Stimulated activated CD8-positive, alpha-beta memory T cell treated with anti-CD3 and anti-CD28 coated beads, Interleukin-4, amount 100 ng/mL, for 48 hours (primary cell): ENCODE data around the gene GSTO2.
"Not testable (repeated sequence)": the region's sequence is repeated elsewhere in the genome, so short reads cannot be mapped to it uniquely, and the experiment has no call there.

Experiments
- DNase-seq: peaks from one replicate; pipeline ENCODE4 v3.0.0-alpha.2; 2020

The GSTO2 gene

GRCh38 chr10:104268713-104269645 is at the start of gene GSTO2:
Gene GSTO2, plus strand, starts transcription at chr10:104269184. Its CDS starts 5,732 bp downstream, at chr10:104274916.
- peak; percentile 98 for DNase-seq

GRCh38 chr10:104220522-104220921 is 48.5 kb upstream of the GSTO2 start:
- DNase-seq, result no peak

- DNase-seq, result no peak
These were observed 45.7 kb upstream of the GSTO2 start for GRCh38 chr10:104223304-104223703.

GRCh38 chr10:104230490-104230889 is 38.5 kb upstream of the GSTO2 start:
- no peak for DNase-seq

- DNase-seq, result peak; percentile 100
These were observed 37.0 kb upstream of the GSTO2 start, which contains the start of gene CFAP43 for GRCh38 chr10:104231784-104232612. Gene CFAP43, minus strand, starts transcription at chr10:104232364. Its CDS starts 118 bp downstream, at chr10:104232246.

- no peak for DNase-seq
These were observed 36.3 kb upstream of the GSTO2 start for GRCh38 chr10:104232613-104233102.

GRCh38 chr10:104233817-104234216 is 35.2 kb upstream of the GSTO2 start:
- no peak for DNase-seq

- no peak for DNase-seq
These were observed 34.0 kb upstream of the GSTO2 start for GRCh38 chr10:104234934-104235333.

- DNase-seq, result no peak
These were observed 33.2 kb upstream of the GSTO2 start for GRCh38 chr10:104235801-104236200.

- no peak for DNase-seq
These were observed 28.9 kb upstream of the GSTO2 start for GRCh38 chr10:104240078-104240477.

- DNase-seq, result no peak
These were observed 26.4 kb upstream of the GSTO2 start for GRCh38 chr10:104242545-104242944.

- not testable (repeated sequence) for DNase-seq
These were observed 26.0 kb upstream of the GSTO2 start for GRCh38 chr10:104243009-104243408.

GRCh38 chr10:104243512-104243911 is 25.5 kb upstream of the GSTO2 start:
- DNase-seq, result no peak

- no peak for DNase-seq
These were observed 23.8 kb upstream of the GSTO2 start for GRCh38 chr10:104245066-104245632.

- no peak for DNase-seq
These were observed 22.0 kb upstream of the GSTO2 start for GRCh38 chr10:104246976-104247375.

GRCh38 chr10:104247513-104248146 is 21.4 kb upstream of the GSTO2 start:
- no peak for DNase-seq

GRCh38 chr10:104248931-104249330 is 20.1 kb upstream of the GSTO2 start:
- DNase-seq, result not testable (repeated sequence)

- DNase-seq, result no peak
These were observed 18.6 kb upstream of the GSTO2 start for GRCh38 chr10:104250371-104250770.

- DNase-seq, result no peak
These were observed 17.5 kb upstream of the GSTO2 start for GRCh38 chr10:104251443-104251842.

- DNase-seq, result no peak
These were observed 16.6 kb upstream of the GSTO2 start for GRCh38 chr10:104252368-104252767.

GRCh38 chr10:104253106-104253505 is 15.9 kb upstream of the GSTO2 start:
- peak; percentile 36 for DNase-seq

GRCh38 chr10:104253606-104254410 is 15.2 kb upstream of the GSTO2 start:
- no peak for DNase-seq
